Activated gamma-delta T cell treated with Interleukin-2 at 50 U/mL for 16 hours (primary cell): Measurements from ENCODE around the gene SRGAP2B.
"Not testable (repeated sequence)": the region's sequence is repeated elsewhere in the genome, so short reads cannot be mapped to it uniquely, and the experiment has no call there.

Source experiments
- DNase-seq: peaks from one replicate; pipeline ENCODE4 v3.0.0-alpha.2; 2020

Gene SRGAP2B

DNA sequence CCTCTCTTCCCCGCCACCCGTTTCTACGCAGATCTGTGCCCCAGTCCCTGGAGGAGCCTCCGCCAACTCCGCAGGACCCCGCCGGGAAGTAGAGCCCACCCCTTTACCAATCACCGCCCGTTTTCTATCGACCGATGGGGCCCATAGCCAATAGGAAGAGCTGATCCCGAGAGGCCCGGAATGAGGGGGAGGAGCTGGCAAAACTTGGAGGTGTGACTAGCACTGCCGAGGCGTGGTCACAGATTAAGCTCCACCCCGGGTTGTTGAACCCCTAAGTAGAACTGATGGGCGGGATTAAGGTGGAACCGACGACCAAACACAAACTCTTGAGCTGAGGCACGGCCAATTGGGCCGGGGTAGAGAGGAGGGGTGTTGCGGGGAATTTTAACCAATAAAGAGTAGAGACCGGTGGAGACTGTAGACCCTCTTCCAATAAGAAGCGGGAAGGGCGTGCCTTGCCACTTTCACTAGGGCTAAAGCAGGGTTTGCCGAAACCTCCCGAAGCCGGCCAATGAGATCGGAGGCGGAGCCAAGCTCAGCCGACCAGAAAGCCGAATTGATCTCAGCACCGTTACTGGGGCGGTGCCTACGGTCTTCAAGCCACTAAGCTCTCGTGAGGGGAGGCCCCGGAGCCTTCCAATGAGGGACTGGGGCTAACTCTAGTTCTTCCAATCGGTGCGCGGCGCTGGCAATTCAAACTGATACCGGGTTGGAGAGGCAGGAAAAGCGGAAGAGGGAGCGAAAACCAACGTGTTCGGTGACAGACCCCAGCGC is at the start of gene SRGAP2B, which contains the start of gene FAM72D:
SRGAP2B (minus strand) TSS at position 45 of the 774 bp plus-strand sequence. CDS start 2,427 bp downstream, outside the sequence.
FAM72D (plus strand) TSS at position 691 of the 774 bp plus-strand sequence. CDS start 874 bp downstream, outside the sequence.
- DNase-seq, result not testable (repeated sequence)

GRCh38 chr1:145144264-145144913 is 49.3 kb upstream of the SRGAP2B start:
- DNase-seq, result not testable (repeated sequence)

DNA sequence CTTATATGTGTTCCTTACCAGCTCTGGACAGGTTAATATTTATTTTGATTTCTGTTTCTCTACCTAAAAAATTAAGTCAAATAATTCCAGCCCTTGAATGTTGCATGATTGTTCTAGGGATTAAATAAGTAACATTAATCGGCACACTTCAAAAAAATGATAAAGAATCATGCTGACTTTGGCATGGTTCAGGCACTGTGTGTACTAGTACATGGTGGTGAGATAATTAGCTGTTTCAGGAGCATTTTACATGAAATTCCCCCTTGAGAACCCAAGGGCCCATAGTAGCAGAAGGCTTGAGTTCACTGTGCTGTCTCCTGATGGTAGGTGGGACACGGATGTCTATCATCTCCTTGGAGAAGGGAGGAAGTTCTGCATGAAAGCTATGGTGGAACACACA is 45.4 kb upstream of the SRGAP2B start:
- not testable (repeated sequence) for DNase-seq

DNA sequence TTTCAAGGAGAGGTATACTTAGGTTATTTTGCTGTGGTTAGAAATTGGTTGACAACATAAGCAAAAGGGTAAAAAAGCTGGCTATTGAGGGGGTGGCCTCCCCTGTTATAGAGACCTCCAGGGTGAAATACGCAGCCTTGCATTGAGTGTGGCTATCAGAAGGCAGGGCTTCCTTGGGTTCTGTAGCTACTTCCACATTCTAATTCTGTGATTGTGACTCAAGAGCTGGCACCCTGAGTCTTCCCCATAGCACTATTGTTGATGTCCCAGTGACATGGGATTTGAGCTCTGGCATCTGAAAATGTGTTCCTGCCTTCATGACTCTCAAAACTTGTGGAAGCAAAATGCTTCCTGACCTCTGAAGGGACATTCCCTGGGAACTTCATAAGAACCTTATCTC is 39.3 kb upstream of the SRGAP2B start:
- DNase-seq, result not testable (repeated sequence)

- not testable (repeated sequence) for DNase-seq
These were observed 33.8 kb upstream of the SRGAP2B start for GRCh38 chr1:145128697-145129469.

DNA sequence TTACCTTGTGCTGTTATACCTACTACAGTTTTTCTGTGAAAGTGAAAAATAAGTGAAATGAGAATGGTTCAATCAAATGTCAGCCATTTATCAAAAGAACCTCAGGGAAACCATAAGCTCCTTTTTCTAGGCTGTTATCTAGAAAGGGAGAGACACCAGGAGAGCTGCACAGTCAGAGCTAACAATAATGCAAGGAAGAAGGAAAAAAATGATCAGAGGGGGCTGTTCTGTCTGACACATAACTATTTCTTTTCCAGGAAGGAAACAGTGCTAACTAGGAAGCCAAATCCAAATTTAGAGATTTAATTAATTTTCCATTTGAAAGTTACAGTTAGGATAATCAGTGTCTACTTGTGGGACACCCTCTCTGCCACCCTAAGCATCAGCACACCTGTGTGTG is 32.0 kb upstream of the SRGAP2B start:
- not testable (repeated sequence) for DNase-seq

GRCh38 chr1:145125112-145125511 is 30.0 kb upstream of the SRGAP2B start:
- DNase-seq, result not testable (repeated sequence)

DNA sequence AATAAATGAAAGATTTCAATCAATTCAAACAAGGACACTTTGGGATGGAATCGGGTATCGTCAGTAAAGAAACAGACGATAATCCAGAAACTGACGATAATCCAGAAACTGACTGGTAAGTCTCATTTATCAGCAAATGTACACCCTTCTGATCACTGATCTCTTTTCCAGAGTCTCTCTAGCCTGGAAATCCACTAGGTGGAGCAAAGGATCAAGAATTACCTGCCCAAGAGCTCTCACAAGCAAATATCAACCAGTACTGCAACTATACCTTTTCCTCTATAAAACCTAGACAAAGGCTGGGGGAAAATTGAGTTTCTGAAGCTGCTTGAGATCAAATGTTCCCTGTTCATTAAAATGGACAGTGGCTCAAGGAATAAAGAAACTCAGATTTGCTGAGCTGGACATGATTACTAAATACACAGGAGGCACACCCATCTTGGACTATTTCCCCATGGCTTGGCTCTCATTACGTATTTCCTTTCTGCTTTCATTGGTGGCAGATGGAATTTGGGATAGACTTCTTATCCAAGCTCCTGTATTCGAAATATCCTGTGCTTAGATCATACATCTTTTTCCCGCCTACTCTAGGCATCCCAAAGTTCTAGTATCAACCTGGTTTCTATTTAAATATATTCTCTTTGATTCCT is 29.0 kb upstream of the SRGAP2B start:
- not testable (repeated sequence) for DNase-seq

DNA sequence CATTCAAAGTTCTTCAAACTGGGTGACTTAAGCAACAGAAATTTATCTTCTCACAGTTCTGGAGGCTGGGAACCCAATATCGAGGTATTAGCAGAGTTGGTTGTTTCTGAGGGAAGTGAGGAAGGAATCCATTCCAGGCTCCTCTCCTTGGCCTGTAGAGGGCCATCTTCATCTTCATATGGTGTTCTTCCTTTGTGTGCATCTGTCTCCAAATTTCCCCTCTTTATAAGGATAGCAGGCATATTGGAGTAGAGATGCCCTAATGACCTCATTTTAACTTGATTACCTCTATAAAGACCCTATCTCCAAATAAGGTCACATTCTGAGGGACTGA is 27.9 kb upstream of the SRGAP2B start:
- not testable (repeated sequence) for DNase-seq

GRCh38 chr1:145122344-145123061 is 27.4 kb upstream of the SRGAP2B start:
- DNase-seq, result not testable (repeated sequence)

- not testable (repeated sequence) for DNase-seq
These were observed 24.7 kb upstream of the SRGAP2B start for GRCh38 chr1:145119842-145120241.

- not testable (repeated sequence) for DNase-seq
These were observed 20.7 kb upstream of the SRGAP2B start for GRCh38 chr1:145115587-145116493.

DNA sequence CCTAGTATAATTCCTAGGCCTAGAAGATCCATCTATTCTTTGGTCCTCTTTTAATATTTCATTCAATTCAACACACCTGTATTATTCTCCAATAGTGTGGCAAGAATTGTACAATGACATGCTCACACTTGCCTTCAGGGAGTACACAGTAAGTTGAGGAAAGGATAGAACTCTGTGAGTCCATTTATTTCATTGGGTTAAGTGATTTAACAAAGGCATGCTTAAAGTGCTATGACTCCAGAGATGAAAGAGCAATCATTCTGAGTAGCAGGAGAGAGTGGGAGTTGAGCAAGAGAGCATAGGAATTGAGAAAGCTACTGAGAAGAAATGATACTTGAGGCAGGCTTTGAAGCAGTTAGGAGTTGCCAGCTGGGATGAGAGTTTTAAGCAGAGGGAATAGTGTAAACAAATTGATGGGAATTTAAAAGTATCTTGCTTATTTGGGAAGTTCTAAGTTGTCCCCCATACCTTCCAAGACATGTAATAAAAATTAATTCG is 19.5 kb upstream of the SRGAP2B start:
- not testable (repeated sequence) for DNase-seq

DNA sequence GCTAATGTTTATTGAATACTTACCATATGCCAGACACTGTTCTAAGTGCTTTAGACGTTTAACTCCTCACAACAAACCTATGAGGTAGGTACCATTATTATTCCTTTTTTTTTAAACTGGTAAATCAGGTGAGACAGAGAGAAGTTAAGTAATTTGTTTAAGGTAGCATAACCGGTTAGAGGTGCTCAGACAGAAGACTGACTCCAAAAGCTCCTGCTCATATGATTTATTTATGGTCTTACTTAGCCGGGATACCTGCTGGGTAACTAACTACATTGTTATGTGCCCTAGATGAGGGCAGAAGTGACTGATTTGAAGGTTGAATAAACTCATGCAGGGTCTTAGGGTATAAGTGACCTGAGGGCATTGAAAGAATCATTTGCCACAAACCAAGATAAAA is 17.6 kb upstream of the SRGAP2B start:
- not testable (repeated sequence) for DNase-seq

DNA sequence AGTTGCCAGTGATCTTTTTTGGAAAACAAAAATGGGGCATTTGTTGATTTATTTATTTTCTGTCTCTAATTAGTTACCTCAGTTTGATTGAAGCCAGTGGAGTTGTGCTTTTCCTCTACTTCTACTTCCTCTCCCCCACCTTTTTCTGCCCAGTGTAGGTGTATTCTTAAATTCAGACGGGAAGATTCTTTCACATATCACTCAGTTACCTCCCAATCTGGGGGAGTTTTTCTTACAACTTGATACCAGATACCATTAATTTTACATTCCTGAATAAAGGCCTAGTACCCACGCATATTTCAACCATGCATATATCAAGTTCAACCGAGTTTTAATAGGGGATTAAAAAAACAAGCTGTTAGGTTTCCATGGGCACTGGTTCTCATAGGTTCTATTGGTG is 16.5 kb upstream of the SRGAP2B start:
- DNase-seq, result not testable (repeated sequence)

DNA sequence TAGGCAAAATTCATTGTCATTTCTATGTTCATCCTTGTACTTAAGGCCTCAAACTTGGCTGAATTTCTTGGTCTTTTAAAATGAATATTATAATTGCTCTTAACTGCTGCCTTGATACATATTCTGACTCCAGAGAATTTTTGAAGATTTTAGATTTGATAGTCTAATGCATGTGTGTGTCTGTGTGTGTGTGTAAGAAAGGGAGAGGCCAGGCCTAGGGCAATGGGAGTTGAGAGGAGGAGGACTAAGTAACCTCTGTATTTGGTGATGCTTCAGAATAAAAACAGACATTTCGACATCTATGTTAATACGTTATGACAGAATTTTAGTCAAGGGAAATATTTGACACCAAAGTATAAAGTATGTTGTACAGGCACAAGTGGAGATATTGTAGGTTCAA is 8.2 kb upstream of the SRGAP2B start:
- DNase-seq, result not testable (repeated sequence)

DNA sequence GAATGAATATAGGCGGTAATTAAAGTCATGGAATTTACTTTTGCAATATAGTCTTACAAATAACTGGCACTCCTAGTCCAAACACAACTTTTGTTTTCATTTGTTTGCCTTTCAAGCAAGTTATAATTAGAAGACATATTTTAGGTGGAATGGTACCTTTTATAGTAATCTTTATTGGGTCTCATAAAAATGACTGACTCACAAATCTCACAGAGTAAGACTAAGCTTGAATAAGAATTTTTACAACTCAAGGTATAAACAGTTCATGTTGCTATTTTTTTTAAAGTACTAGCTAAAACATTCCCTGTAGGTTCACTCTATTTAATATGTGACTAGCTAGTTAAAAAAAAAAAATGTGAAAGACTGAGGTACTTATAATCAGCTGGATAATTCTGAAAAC is 6.6 kb upstream of the SRGAP2B start:
- DNase-seq, result not testable (repeated sequence)

GRCh38 chr1:145094655-145095211 is 395 bp downstream of the SRGAP2B start:
- DNase-seq, result not testable (repeated sequence)

GRCh38 chr1:145093517-145094149 is 1.5 kb downstream of the SRGAP2B start:
- not testable (repeated sequence) for DNase-seq
